GM18907 (cell line): ENCODE data around the gene DDX31.
"Not testable (repeated sequence)": the region's sequence is repeated elsewhere in the genome, so short reads cannot be mapped to it uniquely, and the experiment has no call there.

Experiments used
- ATAC-seq: cut with Tn5 transposase; IDR thresholded peaks from one replicate; pipeline ENCODE4 v1.9.1; 2021; ENCODE audit warnings: mild to moderate bottlenecking, moderate library complexity; ENCODE audit not compliant: unreplicated experiment

The DDX31 gene

GRCh38 chr9:132669698-132670456, at the start of gene DDX31:
Gene DDX31 (minus strand): TSS chr9:132669983. CDS start chr9:132669934, 49 bp downstream.
- ATAC-seq, result peak; percentile 67

GRCh38 chr9:132718381-132718928, 48.7 kb upstream of the DDX31 start:
- ATAC-seq, result not testable (repeated sequence)

GRCh38 chr9:132717326-132717945, 47.7 kb upstream of the DDX31 start:
- ATAC-seq, result no peak

GRCh38 chr9:132716007-132716406, 46.2 kb upstream of the DDX31 start:
- ATAC-seq, result no peak

- ATAC-seq, result no peak
Measured at GRCh38 chr9:132712753-132713152, 43.0 kb upstream of the DDX31 start.

- ATAC-seq, result no peak
Measured at GRCh38 chr9:132711846-132712245, 42.1 kb upstream of the DDX31 start.

GRCh38 chr9:132711152-132711551, 41.4 kb upstream of the DDX31 start:
- ATAC-seq, result not testable (repeated sequence)

GRCh38 chr9:132710333-132710732, 40.5 kb upstream of the DDX31 start:
- no peak for ATAC-seq

GRCh38 chr9:132708769-132709430, 39.1 kb upstream of the DDX31 start:
- ATAC-seq, result no peak

- no peak for ATAC-seq
Measured at GRCh38 chr9:132708239-132708638, 38.5 kb upstream of the DDX31 start.

GRCh38 chr9:132703336-132703735, 33.6 kb upstream of the DDX31 start:
- no peak for ATAC-seq

- ATAC-seq, result no peak
Measured at GRCh38 chr9:132702254-132702653, 32.5 kb upstream of the DDX31 start.

- ATAC-seq, result no peak
Measured at GRCh38 chr9:132699956-132700355, 30.2 kb upstream of the DDX31 start.

- no peak for ATAC-seq
Measured at GRCh38 chr9:132698989-132699388, 29.2 kb upstream of the DDX31 start.

GRCh38 chr9:132697230-132697629, 27.4 kb upstream of the DDX31 start:
- no peak for ATAC-seq

GRCh38 chr9:132694144-132694543, 24.4 kb upstream of the DDX31 start:
- ATAC-seq, result no peak

GRCh38 chr9:132690696-132691095, 20.9 kb upstream of the DDX31 start:
- no peak for ATAC-seq

- no peak for ATAC-seq
Measured at GRCh38 chr9:132683873-132684272, 14.1 kb upstream of the DDX31 start.

- no peak for ATAC-seq
Measured at GRCh38 chr9:132681561-132681960, 11.8 kb upstream of the DDX31 start.

GRCh38 chr9:132679946-132680625, 10.3 kb upstream of the DDX31 start:
- no peak for ATAC-seq

- ATAC-seq, result no peak
Measured at GRCh38 chr9:132677976-132678375, 8.2 kb upstream of the DDX31 start.
